Sigmoid colon (tissue), 7 donors: ENCODE measurements around the gene LPP. TPM values are rescaled to one million over a fixed set of nuclear protein-coding genes. Genes with fewer than 3 reads are reported as not detected.

Source experiments
- DNase-seq: peaks from one replicate; pipeline ENCODE4 v3.0.0-alpha.2; 2019
- H3K27ac ChIP-seq, 4 donors: fragments of 200-600 bp; sonication (generic); one replicate each; pipeline ENCODE4 v1.5.1; 2016 to 2019; ENCODE audit warnings: mild to moderate bottlenecking in 1 of 4
- H3K27me3 ChIP-seq, 3 donors: fragments of 200-600 bp; sonication (generic); one replicate each; pipeline ENCODE4 v1.5.1; 2019; ENCODE audit warnings: mild to moderate bottlenecking in 1 of 3
- H3K36me3 ChIP-seq, 4 donors: fragments of 200-600 bp; sonication (generic); one replicate each; pipeline ENCODE4 v1.5.1; 2016 to 2019
- H3K4me1 ChIP-seq, 4 donors: fragments of 200-600 bp; sonication (generic); one replicate each; pipeline ENCODE4 v1.5.1; 2017 to 2019
- H3K4me3 ChIP-seq, 4 donors: fragments of 200-600 bp; sonication (generic); one replicate each; pipeline ENCODE4 v1.5.1; 2017 to 2019; ENCODE audit warnings: mild to moderate bottlenecking in 2 of 4, moderate library complexity in 1 of 4
- H3K9me3 ChIP-seq, 4 donors: fragments of 200-600 bp in 3 of 4; sonication (generic) in 3 of 4; one replicate each; pipeline versions ENCODE4 v1.5.1 to v1.6.1; 2013 to 2019
- CTCF ChIP-seq, 4 experiments: fragments of 450-650 bp in 3 of 4; fragments of 200-600 bp in 1 of 4; IDR thresholded peaks; one replicate each; pipeline ENCODE4 v1.5.1; 2016 to 2019; ENCODE audit warnings: antibody characterized with exemption in 4 of 4, mild to moderate bottlenecking in 3 of 4, moderate library complexity in 2 of 4
- EP300 ChIP-seq, 4 donors: sonication (generic); formaldehyde crosslinking; IDR thresholded peaks; one replicate each; pipeline ENCODE4 v1.6.1; 2017; ENCODE audit warnings: antibody characterized with exemption in 4 of 4
- POLR2A ChIP-seq, 2 donors: fragments of 450-650 bp; IDR thresholded peaks; one replicate each; pipeline ENCODE4 v1.6.1; 2016; ENCODE audit warnings: antibody characterized with exemption in 2 of 2, mild to moderate bottlenecking in 2 of 2, moderate library complexity in 2 of 2
- POLR2AphosphoS5 ChIP-seq, 4 donors: sonication (generic); formaldehyde crosslinking; IDR thresholded peaks; one replicate each; pipeline ENCODE4 v1.6.1; 2017; ENCODE audit warnings: antibody characterized with exemption in 4 of 4
- WGBS, 2 donors: extraction: QIAGEN DNeasy Blood & Tissue Kit; methylation state at CpG; one replicate each; pipeline ENCODE4 v1.1.7; 2013; 5-methylcytosine and 5-hydroxymethylcytosine counted together
- intact Hi-C: fragments of 100-400 bp; cut with DNase I; formaldehyde crosslinking; loops from one replicate; pipeline ENCODE4 v1.15.1; 2023
- polyA plus RNA-seq, 3 donors: library from polyadenylated mRNA; stranded (reverse); fragments of 200-250 nt; gene quantifications; one replicate each; pipeline ENCODE4 v1.2.3, GENCODE V29; 2013
- total RNA-seq, 4 donors: library from RNA; depleted of rRNA; stranded (reverse); fragments of >200 nt; gene quantifications; one replicate each; pipeline ENCODE4 v1.1.0, GENCODE V29; 2016
- donor health status: healthy with polysubstance abuse.
- donor health status: Bipolar disorder and iron deficiency.
- donor health status: healthy.

LPP gene
- total RNA-seq (1,000 to 10,000 TPM in 3 of 4 donors, 100 to 1,000 TPM in 1; 824 to 1,773 (median 1,187) TPM), polyA plus RNA-seq (10 to 100 TPM in 1 of 3 donors, 1 to 10 TPM in 2; 5.3 to 36.0 (median 7.2) TPM)

- peaks cover 0 to 57% (median 47%) of the 10 kb centered on the region in 4 donors for H3K4me1 ChIP-seq
- TF ChIP-seq EP300 (IDR thresholded peaks at IDR 0.05) (peak in 3 of 4 donors; percentile 2 to 64 (median 14)), POLR2AphosphoS5 (IDR thresholded peaks at IDR 0.05) (peak; percentile 57 to 84 (median 74)), POLR2A (IDR thresholded peaks at IDR 0.05) (no peak)
- WGBS, 2 donors, result 1% methylated on average over 66 of the region's 66 CpGs
- intact Hi-C loops, result loop anchor here (2.0 to 10.0 kb wide), 3 partner anchors 111 to 409 kb away; partner anchors contain the start of gene BCL6
- H3K9me3 ChIP-seq, result no peaks in the 10 kb centered on the region
- H3K36me3 ChIP-seq, result no peaks in the 10 kb centered on the region
- H3K4me3 ChIP-seq, result peak within 1 kb of the TSS; percentile 68 to 93 (median 84)
- peak; percentile 92 for DNase-seq
- no peaks in the 10 kb centered on the region for H3K27me3 ChIP-seq
- peak within 1 kb of the TSS; percentile 95 to 99 (median 98) for H3K27ac ChIP-seq
These were observed at the start of gene LPP for GRCh38 chr3:188154014-188154808. Gene LPP (plus strand): TSS chr3:188154157. CDS start chr3:188406121, 251,964 bp downstream.

GRCh38 chr3:188106006-188106405 lies 48.0 kb upstream of the LPP start:
- Histone ChIP-seq H3K4me3 (no peak overlapping the region), H3K27ac (no peak overlapping the region), H3K9me3 (no peaks in the 10 kb centered on the region), H3K27me3 (no peaks in the 10 kb centered on the region), H3K36me3 (no peaks in the 10 kb centered on the region), H3K4me1 (no peaks in the 10 kb centered on the region)
- no peak for TF ChIP-seq POLR2AphosphoS5 (IDR thresholded peaks at IDR 0.05)
- TF ChIP-seq POLR2A (IDR thresholded peaks at IDR 0.05), result no peak
- no peak for TF ChIP-seq EP300 (IDR thresholded peaks at IDR 0.05)
- TF ChIP-seq CTCF (IDR thresholded peaks at IDR 0.05), result no peak
- DNase-seq, result no peak
- 85 to 88% methylated on average over 1 of the region's 1 CpG for WGBS, 2 donors
- intact Hi-C loops, result no loop called here

GRCh38 chr3:188106454-188106853 lies 47.5 kb upstream of the LPP start:
- H3K27me3 ChIP-seq, result no peaks in the 10 kb centered on the region
- no peak for TF ChIP-seq POLR2AphosphoS5 (IDR thresholded peaks at IDR 0.05)
- no peak for TF ChIP-seq POLR2A (IDR thresholded peaks at IDR 0.05)
- TF ChIP-seq EP300 (IDR thresholded peaks at IDR 0.05), result no peak
- no peak for TF ChIP-seq CTCF (IDR thresholded peaks at IDR 0.05)
- WGBS, 2 donors, result 96% methylated on average over 5 of the region's 5 CpGs
- H3K27ac ChIP-seq, result no peak overlapping the region
- DNase-seq, result no peak
- H3K4me1 ChIP-seq, result no peaks in the 10 kb centered on the region
- H3K4me3 ChIP-seq, result no peak overlapping the region
- intact Hi-C loops, result no loop called here
- H3K9me3 ChIP-seq, result no peaks in the 10 kb centered on the region
- no peaks in the 10 kb centered on the region for H3K36me3 ChIP-seq

GRCh38 chr3:188106887-188107830 lies 46.8 kb upstream of the LPP start:
- no peaks in the 10 kb centered on the region for H3K4me1 ChIP-seq
- H3K27me3 ChIP-seq, result no peaks in the 10 kb centered on the region
- intact Hi-C loops, result no loop called here
- no peak for TF ChIP-seq EP300 (IDR thresholded peaks at IDR 0.05)
- no peak for TF ChIP-seq POLR2AphosphoS5 (IDR thresholded peaks at IDR 0.05)
- TF ChIP-seq POLR2A (IDR thresholded peaks at IDR 0.05), result no peak
- TF ChIP-seq CTCF (IDR thresholded peaks at IDR 0.05), result no peak
- H3K36me3 ChIP-seq, result no peaks in the 10 kb centered on the region
- no peak overlapping the region for H3K27ac ChIP-seq
- no peak overlapping the region for H3K4me3 ChIP-seq
- H3K9me3 ChIP-seq, result no peaks in the 10 kb centered on the region
- no peak for DNase-seq
- 88 to 90% methylated on average over 15 of the region's 15 CpGs for WGBS, 2 donors
